Activated CD4-positive, CD25-positive, alpha-beta regulatory T cell treated with anti-CD3 and anti-CD28 coated beads, Interleukin-2, amount 50 U/mL, for 24 hours (primary cell): ENCODE results near the gene TCP11L2.
"Not testable (repeated sequence)": the region's sequence is repeated elsewhere in the genome, so short reads cannot be mapped to it uniquely, and the experiment has no call there.

Experiments
- ATAC-seq, 2 donors: fragments of 150-1000 bp; cut with Tn5 transposase; one replicate each; pipeline ENCODE4 v1.10.0; 2021; ENCODE audit warnings: mild to moderate bottlenecking in 1 of 2, moderate library complexity in 1 of 2

The TCP11L2 gene

DNA sequence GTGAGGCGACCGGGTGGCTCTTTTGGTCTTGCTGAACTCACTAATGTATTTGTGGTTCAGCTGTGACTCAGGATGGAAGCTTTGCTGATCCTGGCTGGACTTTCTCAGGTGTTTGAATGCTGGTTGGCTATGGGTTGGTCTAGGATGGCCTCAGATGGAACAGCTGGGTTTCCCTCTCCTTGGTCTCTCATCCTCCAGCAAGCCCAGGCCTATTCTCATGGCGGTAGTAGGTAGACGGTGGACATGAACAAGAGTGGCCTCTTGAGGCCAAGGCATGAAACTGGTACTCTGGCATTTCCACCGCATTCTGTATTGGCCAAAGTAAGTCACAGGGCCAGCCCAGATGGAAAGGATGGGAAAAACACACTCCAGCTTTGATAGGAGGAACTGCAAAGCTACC, 43.2 kb downstream of the TCP11L2 start:
- no peak for ATAC-seq

DNA sequence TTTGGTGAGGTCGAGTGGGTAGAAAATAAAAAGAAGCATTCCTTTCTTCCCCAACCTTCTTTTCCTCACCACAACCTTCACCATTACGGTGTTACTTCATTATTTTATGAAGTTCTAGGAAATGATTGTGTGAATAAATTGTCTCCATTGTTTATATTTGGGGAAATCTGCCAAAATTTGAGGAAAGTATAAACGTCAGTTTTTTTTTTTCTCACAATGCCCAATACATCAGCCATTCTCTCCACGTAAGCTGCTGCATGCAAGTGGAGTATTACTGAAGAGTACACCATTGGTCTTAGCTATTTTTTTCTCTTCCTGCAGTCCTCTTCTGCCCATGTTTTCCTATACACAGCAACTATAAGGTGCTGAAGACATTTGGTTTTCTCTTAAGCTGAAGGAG, 45.9 kb downstream of the TCP11L2 start:
- ATAC-seq: no peak

DNA sequence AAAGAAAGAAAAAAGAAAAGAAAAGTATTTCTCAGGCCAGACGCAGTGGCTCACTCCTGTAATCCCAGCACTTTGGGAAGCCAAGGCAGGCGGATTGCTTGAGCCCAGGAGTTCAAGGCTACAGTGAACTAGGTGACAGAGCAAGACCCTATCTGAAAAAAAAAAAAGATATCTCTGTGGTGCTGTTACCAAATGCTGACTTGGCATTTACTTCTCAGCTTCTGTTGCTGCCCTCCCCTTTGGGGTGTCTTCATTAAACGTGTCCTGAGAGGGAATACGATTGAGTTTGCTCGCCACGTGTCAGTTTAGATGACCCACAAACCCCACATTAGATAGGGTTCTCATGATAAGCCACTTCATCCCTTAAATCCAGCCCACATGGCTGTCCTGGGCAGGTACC, 50.6 kb downstream of the TCP11L2 start:
- no peak for ATAC-seq

DNA sequence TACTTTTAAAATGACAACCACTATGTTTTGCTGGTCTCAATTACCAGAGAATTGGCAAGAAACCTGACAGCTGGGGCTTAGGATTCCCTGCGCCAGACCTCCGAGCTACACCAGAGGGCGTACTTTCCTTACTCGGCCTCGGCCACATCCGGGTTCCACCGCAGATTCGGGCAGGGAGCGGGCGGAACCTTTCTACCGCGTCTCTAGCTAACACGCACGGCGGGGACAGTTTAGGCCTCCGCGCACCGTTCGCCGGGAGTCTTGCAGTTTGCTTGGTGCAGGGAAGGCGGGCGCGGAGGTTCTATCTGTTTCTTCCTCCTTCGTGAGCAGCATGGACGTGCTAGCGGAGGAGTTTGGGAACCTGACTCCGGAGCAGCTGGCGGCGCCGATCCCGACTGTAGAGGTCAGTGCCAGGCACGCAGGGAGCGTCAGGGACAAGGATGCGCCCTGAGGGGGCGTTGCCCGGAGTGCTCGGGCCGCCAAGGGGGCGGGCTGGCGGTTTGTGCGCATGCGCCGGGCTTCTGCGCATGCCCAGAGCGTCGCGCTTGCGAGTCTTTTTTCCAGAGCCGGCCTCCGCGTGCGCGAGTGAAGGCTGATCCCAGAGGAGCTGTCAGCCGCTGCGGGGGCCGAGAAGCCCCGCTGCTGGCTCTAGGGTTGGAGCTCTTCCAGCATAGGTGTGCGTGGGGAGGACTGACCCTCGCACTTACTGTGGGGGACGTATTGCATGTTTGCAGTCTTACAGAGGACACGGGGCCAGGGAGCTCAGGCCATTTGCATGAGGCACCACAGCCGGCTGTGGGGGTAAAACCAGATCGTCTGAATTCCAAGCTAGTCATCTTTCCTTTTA, 55.2 kb downstream of the TCP11L2 start, which contains the start of gene POLR3B:
Gene POLR3B, plus strand, starts transcription at position 200 of the 847 bp plus-strand sequence. Its CDS starts 132 bp downstream, at position 332.
- ATAC-seq: peak; percentile 95 to 96

DNA sequence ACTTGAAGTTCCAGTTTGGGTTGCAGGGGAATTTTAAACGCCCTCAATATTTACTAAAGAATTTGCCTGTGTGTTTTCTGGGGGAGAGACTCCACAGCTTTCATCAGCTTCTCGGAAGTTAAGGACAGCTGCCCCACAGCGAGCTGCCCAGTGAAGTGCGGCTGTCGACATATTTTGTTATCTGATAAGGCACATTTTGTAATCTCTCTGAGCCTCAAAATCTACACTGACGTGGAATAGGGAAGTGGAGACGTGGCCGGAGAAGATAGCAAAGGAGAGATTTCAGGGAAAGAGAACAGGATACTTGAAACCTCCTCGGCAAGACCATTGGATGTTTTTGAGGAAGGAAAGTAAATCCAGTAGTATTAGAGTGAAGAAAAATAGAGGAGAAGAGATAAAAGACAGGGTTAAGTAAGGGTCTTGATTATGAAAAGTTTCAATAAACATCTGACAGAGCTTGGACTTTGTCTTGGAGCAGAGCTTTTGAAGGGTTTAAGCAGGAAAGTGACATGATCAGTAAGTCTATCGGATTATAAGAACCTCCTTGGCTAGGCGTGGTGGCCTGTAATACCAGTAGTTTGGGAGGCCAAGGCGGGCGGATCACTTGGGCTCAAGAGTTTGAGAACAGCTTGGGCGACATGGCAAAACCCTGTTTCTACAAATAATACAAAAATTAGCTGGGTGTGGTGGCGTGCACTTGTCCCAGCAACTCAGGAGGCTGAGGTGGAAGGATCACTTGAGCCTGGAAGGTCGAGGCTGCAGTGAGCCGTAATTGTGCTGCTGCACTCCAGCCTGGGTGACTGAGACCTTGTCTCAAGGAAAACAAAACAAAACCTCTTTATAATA, 56.1 kb downstream of the TCP11L2 start:
- ATAC-seq: no peak

DNA sequence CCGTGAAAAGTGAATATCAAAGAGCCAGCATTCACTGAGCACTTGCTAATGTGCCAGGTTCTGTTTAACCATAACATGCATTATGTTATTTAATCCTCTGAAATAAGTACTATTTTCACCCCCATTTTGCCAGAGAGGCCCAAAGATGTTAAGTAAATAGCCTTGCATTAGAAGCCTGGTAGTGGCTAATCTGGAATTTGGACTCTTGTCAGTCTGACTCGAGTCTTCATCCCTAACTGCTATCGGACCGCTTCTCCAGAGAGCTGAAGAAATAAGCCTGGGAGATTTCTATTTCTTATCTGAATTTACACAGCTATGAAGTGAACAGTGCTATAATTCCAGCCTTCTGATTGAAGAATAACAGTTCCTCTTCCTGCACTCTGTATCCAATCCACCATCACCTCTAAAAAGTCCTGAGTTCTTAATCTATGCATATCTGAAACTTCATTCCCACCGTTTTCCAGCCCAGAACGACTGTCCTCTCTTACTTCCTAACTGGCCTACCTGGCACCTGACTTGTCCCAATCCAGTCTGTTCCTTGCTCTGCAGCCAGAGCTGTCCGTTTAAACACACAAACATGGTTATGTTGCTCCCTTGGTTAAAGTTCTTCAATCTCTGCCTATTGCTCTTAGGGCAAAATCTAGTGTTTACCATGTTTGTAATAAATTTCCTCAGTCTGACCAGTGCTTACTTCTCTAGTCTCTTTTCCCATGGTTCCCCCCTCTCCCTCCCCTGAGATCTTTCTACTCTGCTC, 57.3 kb downstream of the TCP11L2 start:
- no peak for ATAC-seq

DNA sequence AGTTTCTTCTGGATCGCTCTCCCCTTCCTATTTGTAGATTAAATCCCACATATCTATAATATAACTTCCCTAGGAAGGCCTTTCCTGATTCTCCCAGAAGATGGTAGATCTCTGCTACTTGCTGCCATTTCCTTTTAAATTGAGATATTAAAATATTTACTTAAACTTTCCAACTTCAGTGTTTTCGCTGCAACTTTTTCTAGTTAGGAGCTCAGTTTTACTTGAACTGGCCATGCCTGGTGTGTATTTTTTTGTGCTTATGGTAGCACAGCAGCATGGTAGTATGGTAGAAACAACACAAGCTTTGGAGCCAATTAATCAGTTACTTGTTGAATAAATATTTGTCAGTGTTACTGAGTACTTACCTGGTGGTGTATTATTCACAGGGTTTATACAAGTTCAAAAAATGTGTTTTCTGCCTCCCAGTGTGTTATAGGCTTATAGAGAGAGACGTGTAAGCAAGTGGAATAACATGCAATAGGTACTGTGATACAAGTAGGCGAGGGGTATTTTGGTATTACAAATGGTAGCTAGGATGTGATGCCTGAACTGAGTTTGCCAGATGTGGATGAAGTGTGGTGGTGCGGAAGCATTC, 58.0 kb downstream of the TCP11L2 start:
- no peak for ATAC-seq

DNA sequence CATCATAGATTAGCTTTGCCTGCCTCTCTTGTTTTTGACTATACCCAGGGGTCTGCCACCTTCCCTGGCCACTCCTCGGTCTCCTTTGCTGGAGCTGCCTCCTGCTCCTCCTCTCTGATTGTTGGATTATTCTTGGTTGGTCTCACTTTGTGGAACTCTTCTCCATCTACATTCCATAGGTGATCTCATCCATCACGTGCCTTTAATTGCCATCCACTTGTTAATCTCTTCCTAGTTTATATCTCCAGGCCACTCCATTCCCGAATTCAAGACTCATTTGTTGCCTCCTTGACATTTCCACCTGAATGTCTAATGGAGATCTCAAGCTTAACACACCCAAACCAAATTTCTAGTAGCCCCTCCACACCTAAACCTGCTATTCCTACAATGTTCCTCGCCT, 60.4 kb downstream of the TCP11L2 start:
- ATAC-seq: no peak

DNA sequence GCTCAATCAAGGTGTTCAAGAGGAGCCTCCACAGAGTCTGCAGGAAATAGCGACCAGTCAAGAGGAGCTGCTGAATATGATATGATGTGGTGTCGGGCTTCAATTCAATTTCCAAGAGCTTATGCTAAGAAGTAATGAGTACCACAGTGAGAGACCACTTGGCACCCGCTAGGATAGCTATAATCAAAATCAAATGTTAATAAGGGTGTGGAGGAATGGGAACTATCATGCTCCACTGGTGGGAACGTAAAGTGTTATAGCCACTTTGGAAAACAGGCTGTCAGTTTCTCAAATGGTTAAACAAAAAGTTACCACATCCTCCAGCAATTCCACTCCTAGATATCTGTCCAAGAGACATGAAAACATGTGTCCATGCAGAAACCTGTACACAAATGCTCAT, 61.7 kb downstream of the TCP11L2 start:
- no peak for ATAC-seq

DNA sequence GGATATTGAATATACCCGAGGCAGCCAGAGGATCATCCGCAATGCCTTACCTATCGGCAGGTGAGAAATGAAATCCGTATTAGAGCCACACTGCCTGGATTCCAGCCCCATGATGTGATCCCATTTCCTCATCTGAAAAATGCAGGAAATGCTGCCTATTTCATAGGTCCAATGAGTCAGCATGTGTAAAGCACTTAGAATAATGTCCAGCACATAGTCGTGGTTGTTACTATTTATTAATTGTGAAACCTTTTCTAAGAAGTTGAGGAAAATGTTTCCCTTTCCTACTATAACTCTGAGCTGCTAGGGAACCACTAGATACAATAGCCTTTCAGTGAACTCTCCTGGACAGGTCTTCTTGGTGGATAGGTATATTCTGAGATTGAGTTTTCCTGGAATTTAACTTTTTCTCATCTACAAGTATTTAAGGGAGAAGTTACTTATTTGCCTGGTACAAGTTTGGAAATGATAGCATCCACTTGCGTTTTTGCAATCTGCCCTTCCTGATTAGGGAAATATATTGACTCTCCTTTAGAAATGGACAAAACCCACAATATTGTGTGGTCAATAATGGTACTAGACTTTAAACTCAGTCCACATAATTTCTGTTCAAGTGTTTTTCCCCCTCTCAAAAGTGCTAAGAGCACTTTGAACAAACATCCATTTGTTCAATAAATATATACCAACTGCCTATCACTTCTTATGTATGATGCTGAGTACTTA, 67.3 kb downstream of the TCP11L2 start:
- no peak for ATAC-seq

DNA sequence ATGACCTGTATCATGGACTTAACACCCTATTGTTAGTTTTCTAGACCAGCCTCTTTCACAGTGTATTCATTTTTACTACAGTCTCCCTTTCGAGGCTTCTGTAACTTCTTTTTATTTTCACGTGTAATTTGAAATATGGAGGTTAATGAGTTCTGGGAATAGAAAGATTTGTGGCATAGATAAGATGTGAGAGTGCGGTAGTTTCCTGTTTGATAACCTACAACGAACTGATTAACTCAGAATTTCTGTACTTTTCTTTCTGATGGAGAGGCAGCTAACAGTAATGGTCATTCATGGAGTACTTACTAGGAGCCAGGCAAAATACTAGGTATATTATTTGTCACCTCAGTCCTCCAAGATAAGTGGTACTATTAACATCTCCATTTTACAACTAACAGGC, 76.3 kb downstream of the TCP11L2 start:
- ATAC-seq: no peak

DNA sequence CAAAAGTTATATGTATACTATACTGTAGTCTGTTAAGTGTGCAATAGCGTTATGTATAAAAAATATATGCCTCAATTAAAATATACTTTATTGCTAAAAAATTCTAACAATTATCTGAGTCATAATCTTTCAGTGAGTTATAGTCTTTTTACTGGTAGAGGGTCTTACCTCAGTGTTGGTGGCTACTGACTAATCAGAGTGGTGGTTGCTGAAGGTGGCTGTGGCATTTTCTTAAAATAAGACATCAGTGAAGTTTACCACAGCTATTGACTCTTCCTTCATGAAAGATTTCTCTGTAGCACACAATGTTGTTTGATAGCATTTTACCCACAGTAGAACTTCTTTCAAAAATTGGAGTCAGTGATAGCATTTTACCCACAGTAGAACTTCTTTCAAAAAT, 78.4 kb downstream of the TCP11L2 start:
- no peak for ATAC-seq

DNA sequence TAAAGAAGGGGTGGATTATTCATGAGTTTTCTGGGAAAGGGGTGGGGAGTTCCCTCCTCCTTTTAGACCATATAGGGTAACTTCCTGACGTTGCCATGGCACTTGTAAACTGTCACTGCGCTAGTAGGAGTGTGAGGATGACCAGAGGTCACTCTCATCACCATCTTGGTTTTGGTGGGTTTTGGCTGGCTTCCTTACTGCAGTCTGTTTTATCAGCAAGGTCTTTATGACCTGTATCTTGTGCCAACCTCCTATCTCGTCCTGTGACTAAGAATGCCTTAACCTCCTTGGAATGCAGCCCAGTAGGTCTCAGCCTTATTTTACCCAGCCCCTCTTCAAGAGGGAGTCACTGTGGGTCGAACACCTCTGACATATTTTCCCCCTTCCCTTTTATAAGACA, 79.3 kb downstream of the TCP11L2 start:
- not testable (repeated sequence) for ATAC-seq

DNA sequence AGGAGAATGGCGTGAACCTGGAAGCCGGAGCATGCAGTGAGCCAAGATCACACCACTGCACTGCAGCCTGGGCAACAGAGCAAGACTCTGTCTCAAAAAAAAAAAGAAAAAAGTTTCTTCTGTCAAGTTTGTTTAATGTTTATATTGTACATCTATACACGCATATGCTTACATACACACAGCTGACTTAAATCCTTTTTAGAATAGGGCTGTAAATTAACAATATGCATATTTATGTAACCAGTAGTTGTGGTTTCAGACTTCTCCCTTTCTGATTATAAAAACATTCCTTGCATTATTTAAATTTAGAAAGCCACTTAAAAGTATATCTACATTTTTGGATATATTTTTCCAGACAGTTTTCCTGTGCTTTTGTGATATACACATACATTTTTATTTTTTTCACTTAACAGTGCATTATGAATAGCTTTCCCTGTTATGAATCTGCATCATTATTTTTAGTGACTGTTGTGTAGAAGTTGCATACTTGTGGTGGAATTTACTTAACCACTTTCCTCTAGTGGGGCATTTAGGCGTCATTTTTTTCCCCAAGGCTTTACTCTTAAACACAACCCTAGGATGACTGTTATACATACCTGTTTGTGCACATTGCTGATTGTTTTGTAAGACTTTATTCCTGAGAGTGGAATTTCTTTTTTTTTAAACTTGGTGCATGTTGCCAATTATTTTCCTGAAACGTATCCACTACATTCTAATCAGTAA, 84.4 kb downstream of the TCP11L2 start:
- no peak for ATAC-seq

DNA sequence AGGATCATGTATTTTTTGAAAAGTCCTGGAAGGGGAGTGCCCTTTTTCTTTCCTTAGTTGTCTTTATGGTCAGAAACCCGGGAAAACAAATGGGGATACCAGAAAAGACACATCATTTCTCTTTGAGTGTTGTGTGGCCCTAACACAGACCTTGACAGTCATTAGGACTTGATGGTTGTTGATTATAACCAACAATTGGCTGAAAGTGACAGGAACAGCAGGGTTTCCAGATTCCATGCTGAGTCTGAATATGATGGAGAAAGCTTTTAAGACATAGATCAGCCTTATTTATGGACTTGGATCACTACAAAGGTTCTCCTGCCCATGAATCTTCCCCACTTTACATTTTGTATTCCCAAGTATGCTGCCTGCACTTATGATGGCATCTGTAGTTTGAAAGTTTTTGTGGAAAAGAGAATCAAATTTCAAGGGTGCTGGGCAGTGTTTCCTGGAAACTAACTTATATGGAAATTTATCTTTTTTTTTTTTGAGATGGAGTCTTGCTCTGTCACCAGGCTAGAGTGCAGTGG, 85.4 kb downstream of the TCP11L2 start:
- no peak for ATAC-seq

DNA sequence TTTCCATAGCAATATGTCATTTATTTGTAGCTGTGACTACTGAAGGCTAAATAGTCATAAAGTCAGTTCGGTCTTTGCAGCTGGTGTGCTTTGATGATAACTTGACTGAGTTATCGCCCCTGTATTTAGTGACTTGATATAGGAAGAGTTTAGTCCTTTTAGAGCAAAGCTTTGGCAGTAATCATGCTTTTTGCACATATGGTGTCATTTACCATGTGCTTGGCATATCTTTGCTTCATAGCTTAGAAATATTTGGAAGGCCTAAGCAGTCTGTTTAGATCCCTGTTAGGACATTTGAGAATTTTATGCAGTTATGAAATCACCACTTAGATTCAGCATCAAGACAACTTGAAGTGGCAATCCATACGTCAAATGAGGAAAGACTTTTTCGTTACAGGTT, 86.6 kb downstream of the TCP11L2 start:
- ATAC-seq: no peak

DNA sequence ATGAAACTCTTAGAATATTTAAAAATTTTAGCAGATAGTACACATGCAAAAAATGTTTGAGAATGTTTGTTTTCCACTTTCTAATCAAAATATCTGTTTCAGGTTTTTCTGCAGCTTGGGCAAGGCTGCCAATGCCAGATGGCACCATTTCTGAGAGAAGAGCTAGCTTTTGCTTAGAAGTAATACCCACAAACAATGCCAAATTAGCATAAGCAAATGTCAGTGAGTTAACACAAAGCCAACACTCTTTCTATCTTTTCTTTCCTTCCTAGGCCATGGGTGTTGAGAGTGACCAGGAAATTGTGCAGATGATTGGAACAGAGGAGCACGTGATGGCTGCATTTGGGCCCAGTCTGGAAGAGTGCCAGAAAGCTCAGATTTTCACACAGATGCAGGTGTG, 90.2 kb downstream of the TCP11L2 start:
- no peak for ATAC-seq
